Activated CD4-positive, alpha-beta T cell treated with anti-CD3 and anti-CD28 coated beads for 36 hours (primary cell): ENCODE measurements around the gene MAPK12. TPM values are rescaled to one million over a fixed set of nuclear protein-coding genes. Genes with fewer than 3 reads are reported as not detected.
A peak's percentile ranks its signal among the peaks of the same experiment; 100 is the strongest.

Experiments
- ATAC-seq: fragments of 200-7000 bp; cut with Tn5 transposase; one replicate; pipeline ENCODE4 v1.10.0; 2021; ENCODE audit warnings: mild to moderate bottlenecking, moderate library complexity
- CTCF ChIA-PET: fragments of 350-600 bp; sonication (Branson Sonifier 250); formaldehyde crosslinking; loops from one replicate; lab custom pipeline; 2021; ENCODE audit warnings: antibody characterized with exemption; lab: Charles Lee
- POLR2A ChIA-PET: fragments of 350-600 bp; sonication (Branson Sonifier 250); formaldehyde crosslinking; loops from one replicate; lab custom pipeline; 2021; ENCODE audit warnings: antibody characterized with exemption, inconsistent platforms; lab: Charles Lee
- DNase-seq: peaks from one replicate; pipeline ENCODE4 v3.0.0-alpha.2; 2020
- H3K27ac Mint-ChIP-seq: one replicate; pipeline ENCODE4 v1.8.0; 2021; ENCODE audit warnings: mixed read lengths
- H3K27me3 Mint-ChIP-seq: one replicate; pipeline ENCODE4 v1.8.0; 2021; ENCODE audit warnings: mixed read lengths
- H3K36me3 Mint-ChIP-seq: one replicate; pipeline ENCODE4 v1.8.0; 2021; ENCODE audit warnings: low read depth, mixed read lengths
- H3K4me1 Mint-ChIP-seq: one replicate; pipeline ENCODE4 v1.8.0; 2021; ENCODE audit warnings: mixed read lengths
- H3K4me3 Mint-ChIP-seq: one replicate; pipeline ENCODE4 v1.8.0; 2021; ENCODE audit warnings: mild to moderate bottlenecking, moderate library complexity, mixed read lengths
- H3K9me3 Mint-ChIP-seq: one replicate; pipeline ENCODE4 v1.8.0; 2021; ENCODE audit warnings: low read depth, mixed read lengths
- intact Hi-C, 2 experiments: fragments of 100-400 bp; cut with DNase I in 1 of 2; cut with micrococcal nuclease in 1 of 2; formaldehyde crosslinking; loops; one replicate each; pipeline versions ENCODE4 v1.14.2 to v1.15.1; 2022 to 2024; cut with DNase I, micrococcal nuclease
- total RNA-seq, 2 experiments: library from RNA; stranded (reverse); gene quantifications; one replicate each; pipeline ENCODE4 v1.2.3, GENCODE V29; 2021

MAPK12 gene
- total RNA-seq, 2 experiments from 2014 or later = 5.4 to 8.1 TPM

DNA sequence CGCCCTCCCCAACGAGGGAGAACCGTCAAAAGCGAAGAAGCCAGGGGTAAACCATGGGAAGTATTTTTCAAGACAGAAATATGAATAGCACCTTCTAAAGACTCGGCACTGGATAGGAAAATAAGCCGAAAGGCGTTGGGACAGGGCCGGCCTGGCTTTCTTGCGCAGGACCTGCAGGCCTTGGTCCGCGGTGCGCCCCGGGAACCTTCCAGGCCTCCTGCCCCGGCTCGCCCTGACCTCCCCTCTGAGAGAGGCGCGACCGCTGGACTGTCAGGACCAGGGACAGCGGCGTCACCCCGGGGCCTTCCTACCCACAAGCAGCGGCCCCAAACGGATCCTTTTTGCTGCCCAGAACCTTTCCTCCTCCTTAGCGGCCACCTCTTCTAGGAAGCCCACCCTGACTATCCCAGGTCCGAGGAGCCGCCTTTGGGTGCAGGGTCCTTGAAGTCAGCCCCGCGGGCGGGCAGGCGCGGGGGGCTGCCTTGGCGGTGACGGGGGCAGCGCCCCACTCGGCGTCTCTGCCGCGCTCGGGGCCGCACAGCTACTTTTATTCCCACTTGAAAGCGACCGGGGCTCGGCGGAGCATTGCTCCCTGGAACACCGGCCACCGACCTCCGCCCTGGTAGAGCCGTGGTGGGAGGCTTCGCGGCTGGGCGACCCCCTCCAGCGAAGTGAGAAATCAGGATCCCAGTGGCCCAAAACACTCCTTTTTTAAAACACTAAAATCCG is 9.3 kb upstream of the MAPK12 start:
- Mint-ChIP-seq H3K36me3 (no peaks in the 10 kb centered on the region), H3K4me1 (peaks cover 13% of the 10 kb centered on the region), H3K4me3 (peak overlapping the region; percentile 65), H3K27ac (no peak overlapping the region), H3K9me3 (no peaks in the 10 kb centered on the region), H3K27me3 (peaks cover 4% of the 10 kb centered on the region)
- ATAC-seq (peak; percentile 46), DNase-seq (peak; percentile 86)
- CTCF ChIA-PET = interaction anchor here (0.7 kb wide), 1 partner anchor 461 kb away, joined by 3 read pairs; no protein-coding TSS in a partner anchor
- intact Hi-C loops = loop anchor here (1.0 to 2.0 kb wide), 10 partner anchors 20 to 358 kb away; partner anchors contain the start of genes ARSA (in 1 of the 2), CHKB (in 1 of the 2), DENND6B (in 1 of the 2) and HDAC10 (in 1 of the 2)
- POLR2A ChIA-PET = no interaction called here

DNA sequence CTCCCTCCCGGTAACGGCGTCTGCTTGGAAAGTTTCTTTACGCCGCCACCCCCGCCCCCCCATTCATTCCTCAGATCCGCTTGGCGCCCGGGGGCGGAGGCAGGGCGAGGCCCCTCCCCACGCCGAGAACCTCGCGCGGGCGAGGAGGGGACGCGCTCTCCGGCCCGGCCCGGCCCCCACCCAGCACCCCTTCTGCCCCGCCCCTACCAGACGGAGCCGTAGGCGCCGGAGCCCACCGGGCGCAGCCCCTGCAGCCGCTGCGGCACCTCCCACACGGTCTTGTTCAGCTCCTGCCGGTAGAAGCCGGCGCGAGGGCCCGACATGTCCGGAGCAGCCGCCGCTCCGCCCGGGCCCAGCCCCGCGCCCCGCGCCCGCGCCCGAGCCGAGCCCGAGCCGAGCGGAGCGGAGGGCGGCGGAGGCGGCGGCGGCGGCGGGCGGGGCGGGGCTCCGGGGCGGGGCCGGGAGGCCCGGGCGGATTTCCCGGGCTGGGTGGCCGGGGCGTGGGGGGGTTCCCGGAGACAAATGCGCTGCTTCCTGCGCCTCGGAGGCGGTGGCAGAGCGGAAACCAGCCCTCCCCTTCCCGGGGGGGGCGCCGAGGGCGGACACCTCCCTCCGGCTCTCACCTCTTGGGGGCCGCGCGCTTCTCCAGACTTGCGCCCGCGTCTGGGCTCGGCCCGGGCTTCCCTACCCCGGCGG is 8.6 kb upstream of the MAPK12 start, which contains the start of gene MAPK11:
Gene MAPK11 (minus strand): TSS at position 411 of the 696 bp plus-strand sequence. CDS start 88 bp downstream, at position 323.
- ChIA-PET CTCF (interaction anchor here (0.6 kb wide), 1 partner anchor 9 kb away, joined by 3 read pairs; the partner anchor contains the start of gene MAPK12), POLR2A (no interaction called here)
- intact Hi-C loops = loop anchor here (1.0 to 2.0 kb wide), 10 partner anchors 19 to 359 kb away; partner anchors contain the start of genes ARSA (in 1 of the 2), CHKB (in 1 of the 2), DENND6B (in 1 of the 2) and HDAC10 (in 1 of the 2)
- peak; percentile 61 for ATAC-seq
- Mint-ChIP-seq H3K4me3 (peak within 1 kb of the TSS; percentile 67), H3K36me3 (no peaks in the 10 kb centered on the region), H3K27ac (peak within 1 kb of the TSS; percentile 37), H3K27me3 (peaks cover 4% of the 10 kb centered on the region), H3K9me3 (no peaks in the 10 kb centered on the region), H3K4me1 (peaks cover 13% of the 10 kb centered on the region)
- DNase-seq = peak; percentile 85

DNA sequence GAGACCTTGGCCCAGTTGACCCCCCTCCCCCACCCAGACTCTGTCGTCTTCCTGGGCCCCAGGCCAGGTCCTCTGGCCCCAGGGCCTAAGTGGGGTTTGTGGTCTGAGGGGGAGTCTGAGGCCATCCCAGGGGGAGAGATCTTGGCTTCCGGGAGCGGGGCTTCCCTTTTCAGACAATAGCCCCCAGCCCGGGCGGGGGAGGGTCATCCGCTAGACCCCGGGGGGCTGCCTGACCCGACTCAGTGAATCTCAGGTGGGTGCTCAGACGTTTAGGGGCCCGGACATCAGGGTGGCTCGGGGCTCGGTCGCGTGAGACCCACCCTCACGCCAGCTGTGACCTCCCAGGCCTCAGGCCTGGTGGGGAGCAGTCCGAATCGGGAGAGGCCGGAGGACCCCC is 8.1 kb upstream of the MAPK12 start:
- ChIA-PET POLR2A (no interaction called here), CTCF (interaction anchor here (0.6 to 1.4 kb wide), 3 partner anchors 8 to 202 kb away, joined by 3 to 5 read pairs (median 4); partner anchors contain the start of genes MAPK12 and TUBGCP6)
- Mint-ChIP-seq H3K4me3 (peak overlapping the region; percentile 67), H3K27me3 (peaks cover 4% of the 10 kb centered on the region), H3K27ac (peak overlapping the region; percentile 37), H3K9me3 (no peaks in the 10 kb centered on the region), H3K4me1 (peaks cover 13% of the 10 kb centered on the region), H3K36me3 (no peaks in the 10 kb centered on the region)
- ATAC-seq (no peak), DNase-seq (no peak)
- intact Hi-C loops = no loop called here

DNA sequence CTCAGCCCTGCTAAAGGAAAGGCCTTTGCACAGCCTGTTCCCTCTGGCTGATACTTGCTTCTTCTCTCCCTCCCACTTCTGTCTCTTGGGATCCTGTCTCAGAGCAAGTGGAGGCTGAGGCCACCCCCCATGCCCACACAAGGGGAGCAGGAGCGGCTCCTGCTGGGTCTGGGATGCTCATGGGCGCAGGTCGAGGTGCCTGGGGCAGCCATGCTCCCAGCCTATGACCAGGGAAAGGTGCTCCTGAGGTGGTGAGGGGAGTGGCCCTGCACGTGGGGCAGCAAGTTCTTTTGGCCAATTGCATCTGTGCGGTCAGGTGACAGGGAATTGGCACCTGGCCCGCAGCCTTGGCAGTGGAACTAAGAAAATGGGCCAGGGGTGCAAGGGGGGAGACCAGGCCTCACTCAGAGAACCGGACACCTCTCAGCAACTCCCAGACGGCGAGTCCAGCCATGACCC is 7.2 kb upstream of the MAPK12 start:
- Mint-ChIP-seq H3K27me3 (peaks cover 3% of the 10 kb centered on the region), H3K9me3 (no peaks in the 10 kb centered on the region), H3K4me3 (peak overlapping the region; percentile 10), H3K36me3 (no peaks in the 10 kb centered on the region), H3K27ac (no peak overlapping the region), H3K4me1 (peaks cover 13% of the 10 kb centered on the region)
- intact Hi-C loops = no loop called here
- no peak for DNase-seq
- ChIA-PET CTCF (interaction anchor here (1.4 kb wide), 1 partner anchor 24 kb away, joined by 5 read pairs; the partner anchor contains the start of gene TUBGCP6), POLR2A (no interaction called here)
- no peak for ATAC-seq

DNA sequence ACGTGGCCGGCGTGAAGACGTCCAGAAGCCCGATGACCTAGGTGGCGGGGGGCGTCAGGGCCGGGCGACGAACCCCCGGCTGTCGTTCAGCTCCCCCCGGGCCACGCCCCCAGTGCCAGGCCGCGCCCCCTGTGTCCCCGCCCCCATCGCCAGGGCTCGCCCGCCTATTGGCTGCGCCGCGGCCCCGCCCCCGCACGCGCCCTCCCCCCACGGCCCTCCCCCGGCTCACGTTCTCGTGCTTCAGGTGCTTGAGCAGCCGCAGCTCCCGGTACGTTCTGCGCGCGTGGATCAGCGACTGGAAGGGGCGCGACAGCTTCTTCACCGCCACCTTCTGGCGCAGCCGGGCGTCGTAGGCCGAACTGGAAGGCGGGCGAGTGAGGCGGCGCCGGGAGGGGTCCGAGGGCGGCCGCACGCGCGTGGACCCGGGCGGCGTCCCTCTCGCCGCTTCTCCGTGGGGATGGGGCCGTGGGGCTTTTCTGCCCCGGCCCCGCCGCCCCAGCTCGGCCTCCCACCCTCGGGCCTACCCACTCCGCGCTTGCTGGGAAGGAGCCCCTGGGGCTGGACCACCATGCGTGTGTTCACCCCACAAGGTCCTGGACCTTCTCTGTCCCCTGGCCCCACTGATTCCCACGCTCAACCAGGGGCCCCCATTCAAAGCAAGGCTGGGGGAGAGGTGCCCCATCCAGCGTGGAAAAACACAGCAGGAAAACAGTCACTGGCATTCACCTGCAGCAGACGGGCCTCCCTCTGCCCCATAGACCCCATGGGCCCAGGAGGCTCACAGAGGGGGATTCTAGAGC is 6.3 kb upstream of the MAPK12 start:
- no peak overlapping the region for H3K4me3 Mint-ChIP-seq
- CTCF ChIA-PET = interaction anchor here (0.7 kb wide), 1 partner anchor 13 kb away, joined by 3 read pairs; no protein-coding TSS in a partner anchor
- H3K4me1 Mint-ChIP-seq = peaks cover 13% of the 10 kb centered on the region
- peak; percentile 14 for ATAC-seq
- intact Hi-C loops = no loop called here
- POLR2A ChIA-PET = no interaction called here
- H3K27me3 Mint-ChIP-seq = peaks cover 2% of the 10 kb centered on the region
- no peaks in the 10 kb centered on the region for H3K9me3 Mint-ChIP-seq
- DNase-seq = peak; percentile 80
- H3K36me3 Mint-ChIP-seq = no peaks in the 10 kb centered on the region
- no peak overlapping the region for H3K27ac Mint-ChIP-seq

DNA sequence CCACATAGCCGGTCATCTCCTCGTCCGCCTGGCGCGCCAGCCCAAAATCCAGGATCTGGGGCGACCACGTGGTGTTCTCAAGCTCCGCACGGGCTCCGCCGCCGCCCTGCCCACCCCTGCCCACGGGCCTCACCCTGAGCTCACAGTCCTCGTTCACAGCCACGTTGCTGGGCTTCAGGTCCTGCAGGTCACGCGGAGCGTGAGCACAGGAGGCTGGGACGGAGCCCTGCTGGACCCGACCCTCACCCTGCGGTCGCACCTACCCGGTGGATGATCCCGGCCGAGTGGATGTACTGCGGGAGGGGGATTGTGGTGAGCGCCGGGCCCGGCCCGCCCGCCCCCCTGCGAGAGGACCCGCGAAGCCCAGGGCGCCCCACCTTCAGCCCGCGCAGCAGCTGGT is 5.5 kb upstream of the MAPK12 start:
- Mint-ChIP-seq H3K9me3 (no peaks in the 10 kb centered on the region), H3K4me3 (no peak overlapping the region), H3K27me3 (peaks cover 7% of the 10 kb centered on the region), H3K27ac (no peak overlapping the region), H3K4me1 (peaks cover 18% of the 10 kb centered on the region), H3K36me3 (no peaks in the 10 kb centered on the region)
- DNase-seq (no peak), ATAC-seq (no peak)
- ChIA-PET CTCF (no interaction called here), POLR2A (no interaction called here)
- intact Hi-C loops = no loop called here

DNA sequence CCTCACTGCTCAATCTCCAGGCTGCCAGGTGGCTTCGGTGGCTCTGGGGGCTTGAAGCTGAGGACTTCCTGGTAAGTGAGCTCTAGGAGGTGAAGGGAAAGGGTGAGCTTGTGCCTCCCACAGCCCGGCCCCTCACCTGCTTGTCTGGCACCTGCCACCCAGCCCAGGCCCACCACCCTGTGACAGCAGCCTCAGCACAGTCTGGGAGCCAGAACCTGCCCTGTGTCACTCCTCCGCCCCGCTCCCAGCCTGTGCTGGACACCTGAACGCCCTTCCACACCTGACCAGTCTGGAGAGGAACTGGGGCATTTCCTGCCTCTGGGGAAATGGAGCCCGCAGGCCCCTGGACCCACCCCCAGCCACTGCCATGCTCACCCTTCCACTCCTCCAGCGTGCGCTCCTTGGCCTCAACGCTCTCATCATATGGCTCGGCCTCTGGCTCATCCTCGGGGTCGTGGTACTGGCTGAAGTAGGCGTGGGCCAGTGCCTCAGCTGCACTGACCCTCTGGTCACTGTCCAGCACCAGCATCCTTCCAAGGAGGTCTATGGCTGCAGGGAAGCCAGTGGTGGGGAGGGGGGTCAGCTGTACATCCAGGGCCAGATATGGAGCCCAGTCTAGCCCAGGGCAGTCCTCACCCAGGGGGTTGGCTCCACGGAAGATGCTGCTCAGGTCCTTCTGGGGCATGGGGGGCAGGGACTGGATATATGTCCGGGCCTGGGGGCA is 3.6 kb upstream of the MAPK12 start:
- intact Hi-C loops = no loop called here
- H3K4me3 Mint-ChIP-seq = no peak overlapping the region
- DNase-seq = no peak
- H3K27me3 Mint-ChIP-seq = peaks cover 8% of the 10 kb centered on the region
- CTCF ChIA-PET = no interaction called here
- no peak overlapping the region for H3K27ac Mint-ChIP-seq
- H3K36me3 Mint-ChIP-seq = no peaks in the 10 kb centered on the region
- POLR2A ChIA-PET = interaction anchor here (0.7 kb wide), 1 partner anchor 63 kb away, joined by 3 read pairs; no protein-coding TSS in a partner anchor
- H3K4me1 Mint-ChIP-seq = peaks cover 15% of the 10 kb centered on the region
- no peak for ATAC-seq
- H3K9me3 Mint-ChIP-seq = no peaks in the 10 kb centered on the region

DNA sequence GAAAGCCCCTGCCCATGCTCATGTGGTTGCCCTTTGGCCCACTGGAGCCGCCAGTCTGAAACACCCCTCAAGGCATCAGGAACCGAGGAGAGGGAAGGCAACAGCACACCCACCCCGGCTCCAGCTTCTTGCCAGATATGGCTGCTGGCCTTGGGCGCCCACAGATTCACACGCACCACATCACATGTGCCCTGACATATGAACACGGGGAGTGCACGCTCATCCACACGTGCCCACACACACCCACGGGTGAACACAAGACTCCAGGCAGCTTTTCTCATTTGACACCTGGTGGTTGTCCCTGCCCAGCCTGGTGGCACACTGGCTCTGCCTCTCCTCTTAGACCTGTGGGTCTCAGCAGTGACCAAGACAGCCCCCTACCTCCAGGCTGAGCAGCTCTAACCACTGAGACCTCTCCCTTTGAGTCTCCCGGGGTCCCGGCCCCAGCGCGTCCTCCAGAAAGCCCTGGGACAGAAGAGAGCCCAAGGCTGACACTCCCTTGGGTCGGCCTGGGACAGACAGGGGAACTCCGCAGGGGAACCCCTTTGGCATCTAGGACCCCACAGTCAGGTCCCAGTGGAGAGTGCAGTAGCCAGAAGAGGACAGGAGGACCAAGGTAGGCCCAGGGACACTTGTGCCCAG is 2.7 kb upstream of the MAPK12 start:
- intact Hi-C loops = no loop called here
- H3K27me3 Mint-ChIP-seq = peaks cover 11% of the 10 kb centered on the region
- H3K9me3 Mint-ChIP-seq = no peaks in the 10 kb centered on the region
- ATAC-seq (no peak), DNase-seq (peak; percentile 30)
- POLR2A ChIA-PET = no interaction called here
- peaks cover 13% of the 10 kb centered on the region for H3K4me1 Mint-ChIP-seq
- no peak overlapping the region for H3K27ac Mint-ChIP-seq
- H3K4me3 Mint-ChIP-seq = no peak overlapping the region
- CTCF ChIA-PET = no interaction called here
- H3K36me3 Mint-ChIP-seq = no peaks in the 10 kb centered on the region

DNA sequence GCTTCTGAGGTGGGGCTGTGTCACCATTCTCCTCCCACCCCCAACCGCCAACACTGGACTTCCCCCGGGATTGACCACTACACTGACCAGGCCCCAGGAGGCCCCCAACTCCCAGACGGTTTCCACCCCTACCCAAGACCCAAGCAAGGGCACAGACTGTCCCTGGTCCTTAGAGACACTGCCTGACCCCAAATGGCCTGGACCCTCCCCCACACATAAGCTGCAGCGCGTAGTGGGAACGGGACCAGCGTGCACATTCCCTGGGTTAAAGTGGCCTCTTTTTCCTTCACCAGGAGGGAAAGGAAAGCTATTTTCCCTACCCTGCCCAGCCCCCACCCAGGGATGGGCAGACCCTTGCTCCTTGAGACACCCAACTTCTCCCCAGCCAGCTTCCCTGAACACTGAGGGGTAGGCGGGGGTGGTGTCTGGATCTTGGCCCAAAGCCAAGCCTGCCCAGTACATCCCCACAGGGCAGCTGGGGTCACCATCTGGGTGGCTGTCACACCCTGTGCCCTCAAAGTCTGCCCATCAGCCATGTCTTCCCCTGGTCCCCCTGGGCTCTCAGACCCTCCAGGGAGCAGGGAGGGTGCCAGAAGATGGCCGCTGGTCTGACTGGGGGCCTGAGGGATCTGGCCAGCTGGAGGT is 1.6 kb upstream of the MAPK12 start:
- no peak overlapping the region for H3K27ac Mint-ChIP-seq
- no peaks in the 10 kb centered on the region for H3K9me3 Mint-ChIP-seq
- no peak overlapping the region for H3K4me3 Mint-ChIP-seq
- DNase-seq (no peak), ATAC-seq (no peak)
- H3K36me3 Mint-ChIP-seq = no peaks in the 10 kb centered on the region
- peaks cover 14% of the 10 kb centered on the region for H3K27me3 Mint-ChIP-seq
- H3K4me1 Mint-ChIP-seq = peaks cover 7% of the 10 kb centered on the region
- POLR2A ChIA-PET = no interaction called here
- intact Hi-C loops = no loop called here
- CTCF ChIA-PET = interaction anchor here (1.1 kb wide), 1 partner anchor 10 kb away, joined by 3 read pairs; no protein-coding TSS in a partner anchor
